GM12891 (cell line): Measurements from ENCODE around the gene CHRNA9.

Experiments
- PAX5 ChIP-seq: IDR thresholded peaks from 2 replicates; pipeline ENCODE4 v1.6.1; 2011; ENCODE audit warnings: low read length, moderate library complexity, mild to moderate bottlenecking; ENCODE audit not compliant: insufficient read depth, severe bottlenecking
- POLR2A ChIP-seq: IDR thresholded peaks from 2 replicates; pipeline ENCODE4 v1.6.1; 2011; ENCODE audit warnings: low read depth, low read length, control low read depth
- POLR2AphosphoS5 ChIP-seq: IDR thresholded peaks from 2 replicates; pipeline ENCODE4 v1.6.1; 2011; ENCODE audit warnings: low read depth, low read length, control low read depth
- POU2F2 ChIP-seq: IDR thresholded peaks from 2 replicates; pipeline ENCODE4 v1.6.1; 2011; ENCODE audit warnings: low read depth, mild to moderate bottlenecking, control low read depth, low read length, moderate library complexity
- SPI1 ChIP-seq: IDR thresholded peaks from 2 replicates; pipeline ENCODE4 v1.6.1; 2011; ENCODE audit warnings: low read depth, low read length, control low read depth
- TAF1 ChIP-seq: IDR thresholded peaks from 2 replicates; pipeline ENCODE4 v1.6.1; 2011; ENCODE audit warnings: low read depth, low read length, control low read depth

GRCh38 chr4:40380647-40381046 is 45.5 kb downstream of the CHRNA9 start:
- TF ChIP-seq POLR2A (no peak), TAF1 (no peak), POU2F2 (no peak), SPI1 (no peak), POLR2AphosphoS5 (no peak), PAX5 (no peak)
